IMR-90 (cell line): ENCODE measurements around the gene ADAM21. TPM values are rescaled to one million over a fixed set of nuclear protein-coding genes. Genes with fewer than 3 reads are reported as not detected.
"Not testable (repeated sequence)": the region's sequence is repeated elsewhere in the genome, so short reads cannot be mapped to it uniquely, and the experiment has no call there.

Experiments used
- ATAC-seq: fragments of 200-7000 bp; cut with Tn5 transposase; 2 replicates; pipeline ENCODE4 v1.9.1; 2020; ENCODE audit warnings: low read depth, mild to moderate bottlenecking, moderate library complexity
- BruUV-seq: library from RNA; stranded (reverse); fragments of 400-500 nt; replicated peaks from 2 replicates; lab custom pipeline; 2021; lab: Mats Ljungman, UMichigan
- CTCF ChIA-PET: fragments of 300-600 bp; formaldehyde crosslinking; extraction: SDS; loops from one replicate; lab custom pipeline; 2021; ENCODE audit warnings: antibody characterized with exemption; lab: Yijun Ruan, JAX
- POLR2A ChIA-PET: fragments of 300-600 bp; sonication (Branson Sonifier 250); formaldehyde crosslinking; loops from one replicate; lab custom pipeline; 2022; ENCODE audit warnings: antibody characterized with exemption; ENCODE audit not compliant: unreplicated experiment; lab: Charles Lee
- DNase-seq: peaks from one replicate; pipeline ENCODE4 v3.0.0; 2013
- H2AFZ ChIP-seq: replicated peaks from 2 replicates; pipeline ENCODE3; 2013; ENCODE audit warnings: low read length, mild to moderate bottlenecking; ENCODE audit not compliant: poor library complexity
- H2AK5ac ChIP-seq: 2 replicates; pipeline ENCODE4 v1.6.1; 2013; ENCODE audit warnings: low read depth, low read length, inconsistent platforms
- H2AK9ac ChIP-seq: replicated peaks from 2 replicates; pipeline ENCODE3; 2013; ENCODE audit warnings: mild to moderate bottlenecking, low read depth, low read length, moderate library complexity; ENCODE audit not compliant: poor library complexity
- H2BK120ac ChIP-seq: 2 replicates; pipeline ENCODE4 v1.6.1; 2013; ENCODE audit warnings: low read depth, low read length, inconsistent platforms
- H2BK15ac ChIP-seq: 3 replicates; pipeline ENCODE4 v1.6.1; 2013; ENCODE audit warnings: low read depth, low read length, inconsistent platforms
- H2BK20ac ChIP-seq: 2 replicates; pipeline ENCODE4 v1.6.1; 2013; ENCODE audit warnings: low read depth, mild to moderate bottlenecking, inconsistent platforms, low read length, moderate library complexity
- H2BK5ac ChIP-seq: 2 replicates; pipeline ENCODE4 v1.6.1; 2013; ENCODE audit warnings: mild to moderate bottlenecking, low read depth, low read length, inconsistent platforms; ENCODE audit not compliant: poor library complexity, severe bottlenecking
- H3K14ac ChIP-seq: replicated peaks from 2 replicates; pipeline ENCODE4 v1.6.1; 2013; ENCODE audit warnings: low read depth, low read length, inconsistent platforms
- H3K18ac ChIP-seq: 2 replicates; pipeline ENCODE4 v1.6.1; 2013; ENCODE audit warnings: low read depth, low read length, control low read depth
- H3K23ac ChIP-seq: 2 replicates; pipeline ENCODE4 v1.6.1; 2013; ENCODE audit warnings: low read depth, low read length, inconsistent platforms
- H3K27ac ChIP-seq: 2 replicates; pipeline ENCODE4 v1.5.1; 2013; ENCODE audit warnings: mild to moderate bottlenecking, control low read depth, low read length; ENCODE audit not compliant: insufficient read depth
- H3K27me3 ChIP-seq: 2 replicates; pipeline ENCODE4 v1.6.1; 2013; ENCODE audit warnings: low read length; ENCODE audit not compliant: control insufficient read depth, insufficient read depth
- H3K36me3 ChIP-seq: 2 replicates; pipeline ENCODE4 v1.6.1; 2013; ENCODE audit warnings: low read length, mixed read lengths; ENCODE audit not compliant: control insufficient read depth, insufficient read depth
- H3K4ac ChIP-seq: 2 replicates; pipeline ENCODE4 v1.6.1; 2013; ENCODE audit warnings: low read depth, low read length, inconsistent platforms
- H3K4me1 ChIP-seq: 2 replicates; pipeline ENCODE4 v1.6.1; 2013; ENCODE audit warnings: low read length, mixed read lengths; ENCODE audit not compliant: control insufficient read depth, insufficient read depth
- H3K4me2 ChIP-seq: 2 replicates; pipeline ENCODE4 v1.6.1; 2013; ENCODE audit warnings: low read depth, mild to moderate bottlenecking, control low read depth, low read length, moderate library complexity
- H3K4me3 ChIP-seq: 2 replicates; pipeline ENCODE4 v1.5.1; 2013; ENCODE audit warnings: low read depth, mild to moderate bottlenecking, control low read depth, low read length, moderate library complexity; ENCODE audit not compliant: insufficient read depth
- H3K56ac ChIP-seq: 2 replicates; pipeline ENCODE4 v1.6.1; 2013; ENCODE audit warnings: low read length, inconsistent platforms; ENCODE audit not compliant: insufficient read depth; ENCODE audit errors: extremely low read depth
- H3K79me1 ChIP-seq, 2 experiments: 2 replicates each; pipeline ENCODE4 v1.6.1; 2013; ENCODE audit warnings: low read length in 2 of 2, inconsistent platforms in 1 of 2, low read depth in 1 of 2
- H3K9ac ChIP-seq: 2 replicates; pipeline ENCODE4 v1.6.1; 2013; ENCODE audit warnings: low read depth, low read length, control low read depth
- H3K9me1 ChIP-seq: 2 replicates; pipeline ENCODE4 v1.6.1; 2013; ENCODE audit warnings: low read length, inconsistent platforms; ENCODE audit not compliant: insufficient read depth
- H3K9me3 ChIP-seq: 2 replicates; pipeline ENCODE4 v1.6.1; 2013; ENCODE audit warnings: low read length; ENCODE audit not compliant: control insufficient read depth, insufficient read depth
- H4K20me1 ChIP-seq: 2 replicates; pipeline ENCODE4 v1.6.1; 2013; ENCODE audit warnings: low read length, inconsistent platforms; ENCODE audit not compliant: insufficient read depth
- H4K5ac ChIP-seq: 2 replicates; pipeline ENCODE4 v1.6.1; 2013; ENCODE audit warnings: mild to moderate bottlenecking, low read depth, low read length, control low read depth
- H4K8ac ChIP-seq, 2 experiments: 2 replicates each; pipeline ENCODE4 v1.6.1; 2013; ENCODE audit warnings: low read depth in 2 of 2, low read length in 2 of 2, control low read depth in 1 of 2, inconsistent platforms in 1 of 2
- H4K91ac ChIP-seq: 2 replicates; pipeline ENCODE4 v1.6.1; 2013; ENCODE audit warnings: low read depth, low read length, inconsistent platforms; ENCODE audit not compliant: insufficient read depth
- MAFK ChIP-seq: IDR thresholded peaks from 2 replicates; pipeline ENCODE4 v1.6.1; 2012; ENCODE audit warnings: low read depth, low read length, improper control_type of control experiment
- RCOR1 ChIP-seq: IDR thresholded peaks from 2 replicates; pipeline ENCODE4 v1.6.1; 2012; ENCODE audit warnings: mild to moderate bottlenecking, low read length, improper control_type of control experiment; ENCODE audit not compliant: insufficient replicate concordance
- WGBS, 2 experiments: methylation state at CpG; one replicate each; pipeline versions ENCODE4 v1.1.5 to v1.1.7; 2013; ENCODE audit warnings: missing lambda C conversion rate in 2 of 2; ENCODE audit not compliant: insufficient read length in 1 of 2; ENCODE audit errors: extremely low coverage in 2 of 2; 5-methylcytosine and 5-hydroxymethylcytosine counted together
- dilution Hi-C: fragments of 300-500 bp; cut with HindIII; formaldehyde crosslinking; loops from one replicate; pipeline ENCODE4 v1.14.3; 2018; ENCODE audit warnings: low sequenced_read_pairs; ENCODE audit not compliant: unreplicated experiment
- in situ Hi-C: fragments of 300-500 bp; cut with MboI; formaldehyde crosslinking; loops from 3 replicates; pipeline ENCODE4 v1.14.3; 2019; ENCODE audit warnings: low sequenced_read_pairs, inconsistent platforms, mixed read lengths
- intact Hi-C: fragments of 100-400 bp; cut with micrococcal nuclease; formaldehyde crosslinking; loops from 2 replicates; pipeline ENCODE4 v1.10.0; 2022
- polyA plus RNA-seq, 3 experiments: library from polyadenylated mRNA; depleted of rRNA; stranded (reverse); fragments of >200 nt; gene quantifications; 2 replicates each; pipeline ENCODE4 v1.2.3, GENCODE V29; 2012; ENCODE audit warnings: low replicate concordance in 1 of 3
- total RNA-seq: library from RNA; depleted of rRNA; stranded (reverse); fragments of >200 nt; gene quantifications from 2 replicates; pipeline ENCODE4 v1.2.3, GENCODE V29; 2012

Gene ADAM21
- total and polyA plus RNA-seq, 2 of the 4 experiments (the other 2 are of a cell fraction) = 0.15 to 0.36 TPM

DNA sequence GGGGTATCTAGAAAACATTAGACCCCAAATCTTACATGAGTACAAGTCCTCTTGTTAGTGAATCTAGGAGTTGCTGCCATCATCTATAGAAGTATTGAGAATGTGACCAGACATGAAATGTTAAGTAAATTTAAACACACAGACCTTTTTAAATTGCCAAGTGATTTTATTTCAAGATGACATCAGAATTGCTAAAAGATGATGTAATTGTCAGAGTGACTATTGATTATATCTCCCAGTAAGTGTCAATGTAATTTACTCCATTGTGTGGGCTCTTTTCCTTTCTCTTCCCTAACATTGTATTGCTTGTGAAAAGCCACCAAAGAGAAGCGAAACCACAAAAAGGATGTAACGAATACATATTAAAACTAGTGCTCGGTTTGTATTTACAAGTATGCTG, 16.8 kb downstream of the ADAM21 start:
- Histone ChIP-seq H3K56ac (no peak overlapping the region), H3K27ac (no peak overlapping the region), H3K9me1 (no peaks in the 10 kb centered on the region), H2BK5ac (no peak overlapping the region), H2AK9ac (no peak overlapping the region), H2BK15ac (no peak overlapping the region), H4K91ac (no peak overlapping the region), H4K5ac (no peak overlapping the region), H2AK5ac (no peak overlapping the region), H3K4me1 (no peaks in the 10 kb centered on the region), H3K18ac (no peak overlapping the region), H4K8ac (no peak overlapping the region), H3K4ac (no peak overlapping the region), H2BK120ac (no peak overlapping the region), H2AFZ (no peak overlapping the region), H2BK20ac (no peak overlapping the region), H3K4me3 (no peak overlapping the region), H3K23ac (no peak overlapping the region), H3K9me3 (no peaks in the 10 kb centered on the region), H3K36me3 (no peaks in the 10 kb centered on the region), H3K14ac (no peak overlapping the region), H4K20me1 (no peaks in the 10 kb centered on the region), H3K4me2 (no peak overlapping the region), H3K9ac (no peak overlapping the region), H3K79me1 (no peaks in the 10 kb centered on the region), H3K27me3 (no peaks in the 10 kb centered on the region)
- intact Hi-C loops (no loop called here), in situ Hi-C loops (no loop called here), dilution Hi-C loops (no loop called here)
- ATAC-seq (no peak), DNase-seq (no peak)
- WGBS, 2 experiments = no CpG with 5 or more reads among the region's 3 CpGs
- ChIA-PET CTCF (no interaction called here), POLR2A (no interaction called here)
- BruUV-seq = no TSS peak
- TF ChIP-seq MAFK (no peak), RCOR1 (no peak)

DNA sequence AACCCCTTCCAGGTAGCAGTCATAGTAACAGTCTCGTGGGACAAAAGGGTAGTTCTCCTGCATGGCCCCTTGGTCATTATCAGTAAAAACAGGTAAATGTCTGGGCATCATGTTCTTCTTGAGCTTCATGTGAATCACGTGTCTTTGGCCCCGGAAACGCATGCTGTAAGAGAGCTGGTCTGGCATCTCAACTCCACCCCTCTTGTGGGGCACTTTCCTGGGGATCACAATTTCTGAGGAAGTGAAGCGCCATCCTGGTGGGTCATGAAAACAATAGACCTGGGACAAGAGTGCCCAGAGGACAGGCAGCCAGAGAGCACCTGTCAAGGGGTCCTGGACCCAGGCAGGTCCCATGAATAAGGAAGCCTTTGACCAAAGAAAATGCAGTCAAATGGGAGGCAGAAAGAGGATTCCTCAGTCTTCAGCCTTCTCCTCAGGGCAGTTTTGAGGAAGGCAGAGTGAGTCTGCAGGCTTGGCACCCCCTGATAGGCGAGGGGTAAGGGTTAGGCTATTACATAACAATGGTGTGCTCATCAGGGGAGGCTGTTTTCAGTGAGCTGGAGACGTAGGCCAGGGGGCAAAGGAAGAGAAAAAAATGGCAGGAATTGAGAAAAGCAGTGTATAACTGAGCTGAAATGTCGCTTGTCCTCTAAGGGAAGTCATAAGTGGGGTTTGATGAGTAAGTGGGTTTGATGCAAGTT, 19.0 kb downstream of the ADAM21 start:
- H3K14ac ChIP-seq, in situ Hi-C loops, H3K4me1 ChIP-seq, H2BK20ac ChIP-seq, ATAC-seq, H3K27ac ChIP-seq, H3K9ac ChIP-seq, H4K20me1 ChIP-seq, H2AFZ ChIP-seq, H3K27me3 ChIP-seq, H3K18ac ChIP-seq, CTCF ChIA-PET, H4K91ac ChIP-seq, H3K23ac ChIP-seq, DNase-seq, H2BK15ac ChIP-seq, H2BK120ac ChIP-seq, H3K79me1 ChIP-seq, H3K56ac ChIP-seq, BruUV-seq, H2AK9ac ChIP-seq, H4K5ac ChIP-seq, H3K4me2 ChIP-seq, H2BK5ac ChIP-seq, H3K4me3 ChIP-seq, POLR2A ChIA-PET, intact Hi-C loops, dilution Hi-C loops, H4K8ac ChIP-seq, H3K9me3 ChIP-seq, H3K9me1 ChIP-seq, H2AK5ac ChIP-seq, H3K36me3 ChIP-seq, H3K4ac ChIP-seq: not testable (repeated sequence)
- 36% methylated on average over 2 of the region's 8 CpGs; no CpG with 5 or more reads in 1 of the 2 experiments for WGBS, 2 experiments
